ENCODE data around the gene TIMP4.

- TF ChIP-seq CTCF (conservative IDR thresholded peaks at IDR 0.05; ENCODE audit: low read length) (no peak), EZH2phosphoT487 (IDR thresholded peaks at IDR 0.05; ENCODE audit: borderline replicate concordance) (no peak)
These were observed 43.1 kb upstream of the TIMP4 start for GRCh38 chr3:12201813-12202212.

All from Loucy (cell line).